HG02973 (cell line): ENCODE results near the gene PPIL4.
A peak's percentile ranks its signal among the peaks of the same experiment; 100 is the strongest.

ENCODE experiments used
- ATAC-seq: cut with Tn5 transposase; IDR thresholded peaks from one replicate; pipeline ENCODE4 v1.9.1; 2021; ENCODE audit warnings: moderate library complexity; ENCODE audit not compliant: unreplicated experiment

The PPIL4 gene

GRCh38 chr6:149484733-149485700, 60.8 kb downstream of the PPIL4 start, which contains the start of gene ZC3H12D:
ZC3H12D (minus strand) TSS chr6:149485014; CDS start chr6:149474543, 10,471 bp downstream.
- peak; percentile 32 for ATAC-seq

GRCh38 chr6:149483849-149484655, 61.8 kb downstream of the PPIL4 start:
- no peak for ATAC-seq

- no peak for ATAC-seq
These were observed 62.5 kb downstream of the PPIL4 start for GRCh38 chr6:149483334-149483725.

- no peak for ATAC-seq
These were observed 63.1 kb downstream of the PPIL4 start for GRCh38 chr6:149482545-149483333.

- ATAC-seq, result peak; percentile 23
These were observed 65.2 kb downstream of the PPIL4 start for GRCh38 chr6:149480502-149481280.

GRCh38 chr6:149478631-149479314, 67.1 kb downstream of the PPIL4 start:
- ATAC-seq, result no peak

GRCh38 chr6:149477544-149477943, 68.3 kb downstream of the PPIL4 start:
- no peak for ATAC-seq

- no peak for ATAC-seq
These were observed 68.9 kb downstream of the PPIL4 start for GRCh38 chr6:149476789-149477455.

- no peak for ATAC-seq
These were observed 71.5 kb downstream of the PPIL4 start for GRCh38 chr6:149474108-149474935.

- ATAC-seq, result no peak
These were observed 72.5 kb downstream of the PPIL4 start for GRCh38 chr6:149473080-149474052.

GRCh38 chr6:149472241-149472640, 73.6 kb downstream of the PPIL4 start:
- ATAC-seq, result no peak

- ATAC-seq, result peak; percentile 34
These were observed 74.0 kb downstream of the PPIL4 start for GRCh38 chr6:149471801-149472200.

GRCh38 chr6:149470948-149471347, 74.9 kb downstream of the PPIL4 start:
- no peak for ATAC-seq

GRCh38 chr6:149468179-149468578, 77.7 kb downstream of the PPIL4 start:
- no peak for ATAC-seq

- no peak for ATAC-seq
These were observed 78.6 kb downstream of the PPIL4 start for GRCh38 chr6:149467265-149467664.

GRCh38 chr6:149464411-149464810, 81.4 kb downstream of the PPIL4 start:
- no peak for ATAC-seq

GRCh38 chr6:149463781-149464180, 82.1 kb downstream of the PPIL4 start:
- no peak for ATAC-seq
